NCI-H510A (cell line): Measurements from ENCODE around the gene MTHFD2L.

Source experiments
- DNase-seq: peaks from one replicate; lab custom pipeline; 2025; lab: John Stamatoyannopoulos, UW

Gene MTHFD2L

DNA sequence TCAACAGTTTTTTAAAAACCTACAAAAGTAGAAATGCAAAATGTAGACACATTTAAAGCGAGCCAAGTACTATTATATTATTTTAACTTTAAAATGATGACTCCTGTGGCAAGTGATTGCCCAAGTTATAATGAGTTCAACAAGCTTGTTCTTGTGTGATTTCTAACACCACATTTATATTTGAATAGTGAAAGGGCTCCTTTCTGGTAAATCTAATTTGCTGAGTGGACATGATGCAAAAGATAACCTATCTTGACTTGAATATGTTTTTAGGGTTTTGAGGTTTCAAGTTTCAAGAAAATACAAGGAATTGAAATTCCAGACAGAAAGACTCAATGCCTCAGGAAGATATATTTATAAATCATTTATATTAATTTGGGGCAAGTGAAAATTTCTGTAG lies 149.3 kb downstream of the MTHFD2L start:
- no peak for DNase-seq

DNA sequence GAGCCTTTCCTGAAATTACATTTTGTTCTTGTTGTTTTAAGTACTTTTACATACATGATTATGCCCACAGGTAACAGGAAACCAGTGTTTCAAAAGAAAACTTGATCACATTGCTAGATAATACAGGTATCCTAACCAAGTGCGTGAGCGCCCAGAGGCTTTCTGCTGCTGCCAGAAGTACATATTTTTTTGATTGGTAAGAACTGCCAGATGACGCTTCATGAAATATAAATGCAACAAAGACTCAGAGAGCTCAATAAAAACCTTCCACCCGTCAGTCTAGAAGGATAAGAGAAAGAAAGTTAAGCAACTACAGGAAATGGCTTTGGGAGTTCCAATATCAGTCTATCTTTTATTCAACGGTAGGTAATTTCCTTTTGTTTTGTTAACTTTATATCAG lies 150.3 kb downstream of the MTHFD2L start, which contains the start of gene EPGN:
EPGN (plus strand) TSS at position 256 of the 400 bp plus-strand sequence; CDS start at position 320, 64 bp downstream.
- no peak for DNase-seq

DNA sequence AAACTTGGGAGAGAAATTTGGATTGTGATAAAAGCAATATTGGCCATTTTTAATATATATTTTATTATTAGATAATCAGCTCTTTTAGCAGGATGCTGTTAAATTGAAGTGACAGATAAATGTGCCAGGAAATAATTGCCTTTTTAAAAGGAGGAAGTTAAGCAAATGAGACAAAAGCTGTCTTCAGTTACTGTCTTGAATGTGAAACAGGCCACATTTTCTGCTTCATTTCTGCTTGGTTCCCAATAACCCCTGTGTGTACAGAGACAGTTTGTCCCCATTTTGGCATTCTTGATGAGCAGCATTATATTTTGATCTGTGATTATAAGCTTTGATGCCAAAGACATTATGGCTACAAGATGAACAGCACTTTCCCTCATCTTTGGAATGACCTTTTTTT lies 151.3 kb downstream of the MTHFD2L start:
- DNase-seq = no peak

DNA sequence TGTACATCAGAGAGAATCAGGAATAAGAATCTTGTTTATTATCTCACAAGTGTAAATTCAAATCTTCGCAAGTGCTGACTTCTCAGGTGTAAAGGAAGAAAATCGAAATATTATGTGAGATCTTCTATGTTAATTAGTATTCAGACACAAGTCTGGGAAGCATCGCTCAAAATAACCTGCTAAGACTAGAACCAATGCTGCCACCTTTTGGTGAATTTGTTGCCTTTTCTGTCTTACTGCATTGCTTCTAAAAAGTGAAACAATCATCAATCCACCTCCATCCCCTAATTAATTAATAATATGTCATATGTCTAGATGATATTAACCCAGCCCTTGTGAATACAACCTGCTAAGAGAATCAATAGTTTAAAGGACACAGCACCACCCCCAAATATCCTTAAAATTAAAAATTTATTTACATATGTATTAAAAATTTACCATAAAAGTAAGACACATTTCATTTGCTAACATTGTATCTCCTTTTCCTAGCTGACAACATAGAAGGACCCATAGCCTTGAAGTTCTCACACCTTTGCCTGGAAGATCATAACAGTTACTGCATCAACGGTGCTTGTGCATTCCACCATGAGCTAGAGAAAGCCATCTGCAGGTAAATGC lies 153.9 kb downstream of the MTHFD2L start:
- DNase-seq = peak; percentile 43

DNA sequence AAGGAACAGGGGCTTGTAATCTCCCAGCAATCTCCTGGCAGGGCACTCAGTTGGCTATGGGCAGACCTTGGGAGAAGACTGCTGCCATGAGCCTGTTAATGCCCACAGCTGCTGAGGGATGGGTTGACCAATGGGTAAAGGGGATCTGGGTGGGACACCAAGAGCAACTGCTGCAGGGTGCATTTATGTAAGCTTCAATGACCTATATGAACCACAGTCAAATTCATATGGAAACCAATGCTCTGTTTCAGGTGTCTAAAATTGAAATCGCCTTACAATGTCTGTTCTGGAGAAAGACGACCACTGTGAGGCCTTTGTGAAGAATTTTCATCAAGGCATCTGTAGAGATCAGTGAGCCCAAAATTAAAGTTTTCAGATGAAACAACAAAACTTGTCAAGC lies 156.4 kb downstream of the MTHFD2L start:
- no peak for DNase-seq

DNA sequence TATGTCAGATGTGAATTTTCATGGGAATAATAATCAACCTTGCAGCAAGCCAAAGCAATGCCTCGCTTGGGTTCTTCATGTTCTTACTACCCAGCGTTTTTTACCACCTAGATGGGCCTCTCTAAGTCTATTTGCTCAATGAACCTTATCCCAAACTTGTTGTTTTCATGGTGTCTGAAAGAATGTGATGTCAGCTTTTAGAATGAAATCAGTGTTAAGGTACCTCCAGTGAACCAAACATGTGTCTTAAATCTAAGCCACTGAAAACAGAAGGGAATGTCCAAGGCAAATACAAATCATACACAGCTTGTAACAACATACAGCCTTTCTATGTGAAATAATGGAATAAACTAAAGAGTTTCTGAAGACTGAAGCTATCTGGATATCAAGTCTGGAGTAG lies 157.0 kb downstream of the MTHFD2L start:
- no peak for DNase-seq

DNA sequence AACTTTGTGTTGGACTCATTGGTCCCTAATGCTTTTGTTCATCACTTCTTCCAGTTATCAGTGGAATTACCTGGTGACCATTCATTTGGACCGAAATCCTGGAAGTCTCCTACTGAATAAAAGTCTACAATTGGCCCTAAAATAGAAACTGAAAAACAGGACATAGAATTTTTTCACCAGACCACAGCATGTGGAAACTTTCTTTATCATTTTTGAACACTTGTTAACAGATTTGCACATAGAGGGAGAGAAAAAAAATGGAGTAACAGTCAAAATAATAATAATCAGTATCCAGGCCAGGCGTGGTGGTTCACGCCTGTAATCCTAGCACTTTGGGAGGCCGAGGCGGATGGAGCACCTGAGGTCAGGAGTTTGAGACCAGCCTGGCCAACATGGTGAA lies 157.5 kb downstream of the MTHFD2L start:
- DNase-seq = no peak

DNA sequence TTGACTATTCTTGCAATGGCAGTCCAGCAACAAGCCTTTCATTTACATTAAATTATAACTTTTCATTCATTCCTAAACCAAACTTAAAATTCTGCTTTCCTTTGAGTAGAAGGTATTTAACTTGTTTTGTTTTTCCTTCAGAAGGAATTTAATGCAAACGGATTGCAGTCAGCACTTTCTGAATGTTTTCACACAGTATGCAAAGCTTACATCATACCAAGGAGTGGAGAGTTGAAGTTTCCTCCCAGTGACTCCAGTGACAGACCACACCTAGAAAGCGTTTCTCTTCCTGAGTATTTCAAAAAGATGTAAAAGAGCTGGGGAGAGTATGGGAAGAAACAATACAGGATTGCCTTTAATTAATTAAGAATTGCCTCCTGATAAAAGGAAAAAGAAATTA lies 158.5 kb downstream of the MTHFD2L start:
- DNase-seq = no peak

DNA sequence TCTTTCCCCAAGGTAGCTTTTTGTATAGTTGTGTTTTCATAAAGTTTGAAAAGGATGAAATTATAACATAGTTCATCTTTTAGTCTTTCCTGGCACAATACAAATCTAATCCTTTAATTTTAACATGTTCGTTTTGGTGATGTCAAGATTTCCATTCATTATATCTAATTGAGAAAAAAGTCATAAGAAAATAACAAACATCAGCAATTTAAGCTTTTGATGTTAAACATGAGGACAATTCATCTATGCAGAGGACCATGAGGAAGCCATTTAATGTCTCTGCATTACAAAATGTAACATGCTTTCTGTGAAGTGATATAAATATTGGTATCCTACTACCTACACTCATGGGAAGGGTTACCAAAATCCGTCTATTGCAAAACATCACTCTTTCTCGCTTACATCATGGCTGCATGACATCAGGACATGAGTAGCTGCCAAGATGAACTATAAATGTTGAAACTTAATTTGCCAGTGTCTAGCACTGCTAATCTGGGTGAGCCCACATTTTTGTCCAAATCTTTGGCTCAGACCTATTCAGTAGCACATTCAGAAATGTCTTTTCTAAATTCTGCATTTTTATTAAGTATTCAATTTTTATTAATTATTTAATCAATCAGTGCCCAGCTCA lies 159.8 kb downstream of the MTHFD2L start:
- no peak for DNase-seq

DNA sequence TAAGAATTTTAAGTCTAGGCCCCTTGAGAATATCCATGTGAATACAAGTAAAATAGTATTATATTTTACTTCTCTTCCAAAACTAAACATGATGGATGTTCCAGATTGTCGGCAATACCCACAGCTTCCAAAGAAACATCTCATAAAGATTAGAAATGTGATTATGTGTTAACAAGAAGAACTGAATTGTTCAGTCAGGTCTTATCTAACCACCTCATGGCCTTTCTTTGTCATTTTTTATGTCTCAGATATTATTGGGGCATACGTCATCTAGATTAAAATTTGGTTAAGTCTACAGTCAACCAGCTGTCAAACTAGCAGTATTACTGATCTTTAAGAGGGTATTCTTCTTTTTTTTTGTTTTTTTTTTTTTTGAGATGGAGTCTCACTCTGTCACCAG lies 160.4 kb downstream of the MTHFD2L start:
- DNase-seq = no peak

DNA sequence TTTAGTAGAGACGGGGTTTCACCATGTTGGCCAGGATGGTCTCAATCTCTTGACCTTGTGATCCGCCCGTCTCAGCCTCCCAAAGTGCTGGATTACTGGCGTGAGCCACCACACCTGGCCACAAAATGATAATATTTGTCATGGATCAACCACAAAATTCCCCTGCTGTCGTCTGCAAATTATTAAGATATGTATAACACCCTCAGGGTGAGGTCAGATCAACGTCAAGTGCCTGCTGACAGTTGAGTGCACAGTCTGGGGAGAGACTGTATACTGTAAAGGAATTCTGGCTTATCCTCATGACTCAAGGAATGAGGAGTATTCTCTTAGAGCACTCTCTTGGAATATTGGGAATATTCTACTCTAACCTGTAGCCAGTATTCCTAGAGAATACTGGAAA lies 161.6 kb downstream of the MTHFD2L start:
- DNase-seq = no peak

DNA sequence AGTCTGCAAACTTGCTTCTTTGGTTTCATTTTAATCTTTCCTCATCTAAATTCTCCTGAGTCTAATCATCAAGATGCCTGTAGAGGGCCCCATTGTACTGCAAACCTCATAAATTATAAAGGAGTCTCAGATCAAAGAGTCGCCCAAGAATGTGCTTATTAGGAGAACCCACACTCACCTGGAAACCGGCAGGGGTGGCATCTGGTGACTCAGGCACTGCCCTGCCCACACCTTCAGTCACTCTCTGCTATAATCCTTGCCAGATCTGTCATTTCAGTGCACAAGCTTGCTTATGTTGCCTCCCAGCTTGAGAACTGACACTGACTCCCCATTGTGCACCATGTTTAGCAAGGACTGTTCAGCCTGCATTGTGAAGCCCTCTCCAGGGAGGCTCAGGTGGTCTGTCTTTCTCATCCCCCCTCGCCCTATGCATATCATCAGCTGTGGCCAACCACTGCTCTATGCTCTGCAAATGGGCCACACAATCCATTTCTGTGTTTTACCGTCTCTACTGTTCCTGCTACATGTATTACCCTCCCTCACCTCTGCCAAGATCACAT lies 162.7 kb downstream of the MTHFD2L start:
- peak; percentile 60 for DNase-seq

DNA sequence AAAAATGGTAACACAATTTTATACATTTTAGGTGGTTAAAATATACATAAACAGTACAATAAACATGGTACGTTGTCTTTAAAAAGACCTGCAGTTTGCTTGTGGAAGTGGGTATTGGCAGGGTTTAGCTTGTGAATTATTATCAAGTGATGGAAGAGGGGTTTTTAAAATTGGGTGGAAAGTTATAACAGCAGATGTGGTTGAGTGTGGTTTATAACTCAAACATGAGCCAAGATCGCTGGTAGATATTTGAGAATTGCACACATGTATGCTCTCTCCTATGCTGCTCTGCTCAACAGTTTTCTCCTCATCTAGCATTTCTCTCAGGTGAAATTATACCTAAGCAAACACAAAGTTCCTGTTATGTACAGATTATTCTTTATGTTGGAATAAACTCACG lies 164.4 kb downstream of the MTHFD2L start:
- DNase-seq = no peak

DNA sequence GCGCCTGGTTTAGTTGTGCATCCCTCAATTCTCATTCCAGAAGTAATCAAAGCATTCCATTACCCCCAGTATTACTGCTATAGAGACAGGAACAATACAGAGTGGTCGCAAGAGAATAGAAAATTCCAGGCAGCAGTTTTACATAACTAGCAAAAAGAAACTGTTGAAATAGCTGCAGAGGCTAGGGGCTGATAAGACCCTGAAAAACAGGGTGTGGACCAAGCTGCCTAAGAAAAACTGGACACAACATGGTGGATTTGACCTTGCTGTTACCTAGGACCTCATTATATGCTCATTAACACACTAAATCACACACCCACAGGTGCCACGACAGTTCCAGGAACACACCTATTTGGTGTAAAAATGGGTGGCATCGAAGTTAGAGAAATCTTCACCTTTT lies 165.7 kb downstream of the MTHFD2L start:
- no peak for DNase-seq

DNA sequence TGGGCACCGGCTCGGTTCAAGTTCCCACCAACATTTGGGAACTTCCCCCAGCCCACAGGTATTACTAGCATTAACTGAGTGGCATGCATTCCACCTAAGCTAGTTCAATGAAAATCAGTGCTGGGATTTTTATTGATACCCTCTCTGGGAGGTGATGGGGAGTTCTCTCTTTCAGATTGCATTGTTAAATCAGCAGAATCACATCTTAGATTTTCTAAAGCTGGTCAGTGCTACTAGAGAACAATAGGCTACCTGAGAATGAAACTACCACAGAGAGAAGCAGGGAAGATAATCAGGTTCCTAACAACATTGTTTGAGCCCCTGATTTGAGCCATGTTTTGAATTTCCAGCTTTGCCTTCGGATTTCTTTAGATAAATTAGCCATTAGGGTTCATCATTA lies 166.3 kb downstream of the MTHFD2L start:
- DNase-seq = no peak

DNA sequence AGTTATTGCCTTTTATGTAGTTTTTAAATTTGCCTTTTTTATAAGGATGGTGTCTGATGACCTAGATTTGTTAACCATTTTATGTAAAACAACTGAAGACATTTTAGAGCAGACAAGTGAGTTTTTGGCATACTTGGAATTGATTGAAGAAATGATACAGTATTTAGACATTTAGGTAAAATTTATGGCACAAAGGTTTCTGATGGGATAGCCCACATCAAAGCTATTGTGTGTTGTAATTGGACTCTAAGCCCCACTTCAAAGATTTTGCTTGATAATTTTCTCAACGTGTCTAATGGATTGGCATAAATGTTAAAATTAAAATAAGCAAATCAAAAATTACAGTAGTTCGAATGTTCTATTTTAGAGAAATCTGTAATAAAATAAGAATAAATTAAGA lies 168.0 kb downstream of the MTHFD2L start:
- no peak for DNase-seq

DNA sequence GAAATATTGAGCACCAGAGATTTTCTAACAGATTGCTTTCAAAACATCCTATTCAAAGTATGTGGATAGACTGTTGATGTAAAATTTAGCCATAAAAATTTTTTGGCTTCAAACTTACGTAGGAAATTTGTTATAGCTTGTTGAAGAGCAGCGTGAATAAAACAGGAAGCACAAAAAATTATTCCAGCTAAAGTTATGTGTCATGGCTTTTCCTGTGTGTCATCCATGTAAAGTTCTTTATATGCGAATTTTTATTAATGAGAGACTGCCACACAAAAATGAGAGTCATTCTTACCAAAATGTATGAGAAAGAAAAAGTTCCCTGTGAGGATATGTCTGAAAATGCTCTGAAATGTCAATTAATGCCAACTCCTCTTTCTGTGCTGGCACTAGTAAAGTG lies 169.8 kb downstream of the MTHFD2L start:
- no peak for DNase-seq

DNA sequence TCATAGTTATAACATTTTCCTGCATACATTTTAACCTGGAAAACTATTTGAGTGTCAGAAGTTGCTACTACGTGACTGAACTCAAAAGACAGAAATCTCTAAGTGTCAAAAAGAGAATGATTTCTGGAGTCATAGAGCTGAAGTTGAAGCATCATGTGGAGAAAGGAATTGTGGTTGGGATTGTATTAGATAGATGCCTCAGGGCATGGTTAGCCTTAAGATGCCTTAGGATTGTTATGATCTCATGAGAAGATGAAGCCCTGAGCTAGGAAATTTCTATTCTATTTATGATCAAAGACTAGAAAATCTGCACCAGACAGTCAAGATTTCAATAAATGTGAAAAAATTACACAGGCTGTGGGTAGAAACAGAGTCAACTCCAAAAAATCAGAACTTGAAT lies 170.6 kb downstream of the MTHFD2L start:
- DNase-seq = no peak

DNA sequence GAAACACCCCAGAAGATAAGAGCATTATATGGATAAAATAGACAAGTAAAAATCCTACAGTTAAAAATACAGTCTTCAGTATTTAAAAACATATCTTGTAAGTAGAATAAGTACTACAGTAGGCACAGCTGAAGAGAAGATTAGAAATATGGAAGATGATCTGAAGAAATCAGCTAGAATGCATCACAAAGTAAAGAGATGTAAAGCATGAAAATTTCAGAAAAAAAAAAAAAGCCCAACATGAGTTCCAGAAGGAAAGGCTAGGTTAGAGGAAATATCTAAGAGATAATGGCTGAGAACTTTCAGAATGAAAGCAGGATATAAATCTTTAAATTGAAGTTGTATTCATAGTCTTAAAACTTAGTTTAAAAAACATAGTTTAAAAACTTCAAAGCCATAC lies 171.4 kb downstream of the MTHFD2L start:
- DNase-seq = no peak

DNA sequence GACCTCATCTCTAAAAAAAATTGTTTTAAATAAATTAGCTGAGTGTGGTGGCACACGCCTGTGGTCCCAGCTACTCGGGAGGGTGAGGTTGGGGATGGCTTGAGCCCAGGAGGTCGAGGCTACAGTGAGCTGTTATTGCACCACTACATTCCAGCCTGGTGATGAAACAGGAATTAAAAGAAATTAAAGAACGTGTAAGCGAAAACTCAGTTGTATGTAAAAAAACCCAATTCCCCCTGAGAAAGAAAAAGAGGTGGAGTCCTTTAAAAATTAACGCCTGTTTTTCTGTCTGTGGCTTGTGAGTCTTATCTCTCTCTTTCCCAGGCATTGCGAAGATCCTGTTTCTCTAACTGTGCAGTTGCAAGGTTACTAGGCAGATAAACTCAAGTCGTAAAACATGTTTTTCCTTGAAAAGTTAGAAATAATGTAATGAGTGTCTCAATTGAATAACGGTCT lies 172.4 kb downstream of the MTHFD2L start:
- DNase-seq = no peak

DNA sequence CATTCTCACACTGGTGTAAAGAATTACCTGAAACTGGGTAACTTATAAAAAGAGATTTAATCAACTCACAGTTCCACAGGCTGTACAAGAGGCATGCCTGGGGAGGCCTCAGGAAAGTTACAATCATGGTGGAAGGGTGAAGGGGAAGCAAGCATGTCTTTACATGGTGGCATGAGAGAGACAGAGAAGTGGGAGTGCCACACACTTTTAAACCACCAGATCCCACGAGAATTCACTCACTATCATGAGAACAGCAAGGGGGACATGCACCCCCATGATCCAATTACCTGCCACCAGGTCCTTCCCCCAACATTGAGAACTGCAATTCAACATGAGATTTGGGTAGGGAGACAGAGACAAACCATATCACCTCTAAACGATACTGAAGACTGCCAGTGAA lies 173.3 kb downstream of the MTHFD2L start:
- DNase-seq = no peak

DNA sequence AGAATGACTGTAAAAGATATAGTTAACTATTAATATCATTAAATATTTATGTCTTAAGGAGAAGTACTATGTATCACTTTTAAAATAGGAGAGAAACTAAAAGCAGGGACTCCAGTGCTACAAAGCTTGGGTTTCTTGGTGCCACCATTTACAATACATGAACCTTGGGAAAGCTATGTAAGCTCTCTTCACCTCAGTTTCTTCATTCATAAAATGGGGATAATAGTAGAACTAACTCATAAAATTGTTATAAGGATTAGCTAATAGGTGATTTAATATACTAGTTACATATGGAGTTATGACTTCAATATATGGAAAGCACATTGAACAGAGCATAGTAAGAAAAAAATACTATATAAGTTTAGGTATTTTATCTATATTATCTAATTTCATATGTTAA lies 174.0 kb downstream of the MTHFD2L start:
- DNase-seq = no peak

DNA sequence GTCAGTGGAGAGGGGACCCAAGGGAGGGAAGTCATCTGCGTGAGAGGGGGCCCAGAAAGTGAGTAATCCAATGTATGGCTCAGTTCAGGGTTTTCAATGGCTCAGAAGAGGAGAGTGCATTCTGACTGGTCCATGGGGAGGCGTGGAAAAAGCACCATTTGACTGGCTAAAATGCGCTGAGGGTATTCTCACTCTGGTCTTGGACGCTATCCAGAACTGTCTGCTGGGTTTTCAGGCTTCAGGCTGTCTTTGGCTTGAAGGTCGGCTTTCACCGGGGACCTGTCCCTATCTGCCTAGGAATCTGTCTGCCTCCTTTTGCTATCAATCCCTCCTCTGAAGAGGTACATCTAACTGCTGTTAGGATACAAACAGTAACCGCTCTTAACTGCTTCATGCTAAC lies 176.7 kb downstream of the MTHFD2L start:
- no peak for DNase-seq
